Measurements from ENCODE around the gene SNX1.

DNA sequence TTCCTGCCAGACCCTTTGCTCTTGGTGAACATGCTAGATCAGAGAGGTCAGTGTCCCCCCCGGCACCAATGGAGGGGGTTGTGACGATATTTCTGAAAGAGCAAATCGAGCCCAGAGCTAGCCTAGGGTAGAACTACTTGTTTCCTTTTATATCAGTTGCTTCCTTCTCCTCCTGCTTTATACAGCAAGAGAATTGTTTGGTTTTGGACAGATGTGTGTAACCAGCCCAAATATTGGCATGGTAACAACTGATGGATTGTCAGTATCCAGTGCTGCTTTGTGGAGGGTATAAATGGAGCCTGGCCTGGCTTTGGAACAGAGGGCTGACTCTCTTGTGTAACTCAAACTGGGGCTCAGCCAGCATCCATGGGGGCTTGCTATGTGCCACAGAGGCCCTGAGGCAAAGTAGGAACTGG lies 27.2 kb downstream of the SNX1 start:
- TF ChIP-seq SUZ12 (IDR thresholded peaks at IDR 0.05; ENCODE audit: extremely low read depth, insufficient read depth, insufficient read length): no peak
- TF ChIP-seq YY1 (IDR thresholded peaks at IDR 0.05; ENCODE audit: insufficient read depth, insufficient read length): no peak
- no peak for TF ChIP-seq ZNF274 (IDR thresholded peaks at IDR 0.05; ENCODE audit: low read depth, low read length)
